HG03196 (cell line): ENCODE results near the gene NR2C2AP.

Experiments
- ATAC-seq: cut with Tn5 transposase; IDR thresholded peaks from one replicate; pipeline ENCODE4 v1.9.1; 2021; ENCODE audit not compliant: unreplicated experiment

NR2C2AP gene

GRCh38 chr19:19152668-19153384, 50.4 kb downstream of the NR2C2AP start:
- ATAC-seq, result no peak

GRCh38 chr19:19151418-19151817, 51.8 kb downstream of the NR2C2AP start:
- ATAC-seq, result no peak
